GM19351 (cell line): Measurements from ENCODE around the gene IL17C.

Experiments used
- ATAC-seq: cut with Tn5 transposase; IDR thresholded peaks from one replicate; pipeline ENCODE4 v1.9.1; 2021; ENCODE audit warnings: mild to moderate bottlenecking, moderate library complexity; ENCODE audit not compliant: unreplicated experiment

IL17C gene

GRCh38 chr16:88681709-88682451 lies 43.5 kb downstream of the IL17C start:
- ATAC-seq: peak; percentile 71

- ATAC-seq: no peak
Observed at GRCh38 chr16:88684569-88685155, 46.3 kb downstream of the IL17C start.

DNA sequence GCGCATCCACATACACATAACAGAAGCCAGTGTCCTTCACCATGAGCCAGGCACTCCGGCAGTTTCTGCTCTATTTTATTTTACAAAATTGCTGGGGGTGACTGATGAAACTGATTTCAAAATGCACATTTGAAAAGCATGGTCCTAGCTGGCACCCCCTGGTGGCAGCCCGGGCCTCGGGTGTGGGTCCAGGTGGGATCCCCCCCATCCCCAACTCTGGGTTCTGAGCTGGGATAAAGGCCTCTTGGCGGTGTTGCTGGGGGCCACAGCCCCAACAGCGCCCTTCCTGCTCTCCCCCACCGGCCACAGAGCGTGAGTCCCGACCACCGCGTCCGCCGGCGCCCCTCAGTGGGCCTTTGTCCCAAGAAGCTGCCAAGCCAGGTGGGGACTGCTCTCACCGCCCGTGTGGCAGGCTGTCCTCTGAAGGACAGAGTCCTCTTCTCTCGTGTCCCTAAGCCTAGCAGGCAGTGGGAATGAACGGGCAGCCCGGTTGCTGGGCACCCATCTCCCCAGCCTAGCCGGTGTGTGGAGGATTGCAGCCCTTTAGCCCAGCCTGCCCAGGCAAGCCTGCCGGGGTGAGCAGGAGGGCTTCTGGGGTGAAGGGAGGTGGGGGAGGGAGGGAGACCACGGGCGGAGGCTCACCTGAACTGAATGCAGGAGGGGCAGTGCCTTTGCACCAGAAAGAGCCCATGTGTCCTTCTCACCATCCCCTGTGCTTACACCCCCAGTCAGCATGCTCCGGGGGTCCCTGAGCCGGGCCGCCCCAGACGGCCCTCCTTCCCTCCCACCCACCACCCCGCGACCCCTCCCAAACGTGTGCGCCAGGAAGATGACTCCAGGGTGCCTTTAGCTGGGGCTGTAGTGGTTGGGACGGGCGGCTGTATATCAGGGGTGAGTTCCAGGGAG lies 47.0 kb downstream of the IL17C start:
- ATAC-seq: no peak

DNA sequence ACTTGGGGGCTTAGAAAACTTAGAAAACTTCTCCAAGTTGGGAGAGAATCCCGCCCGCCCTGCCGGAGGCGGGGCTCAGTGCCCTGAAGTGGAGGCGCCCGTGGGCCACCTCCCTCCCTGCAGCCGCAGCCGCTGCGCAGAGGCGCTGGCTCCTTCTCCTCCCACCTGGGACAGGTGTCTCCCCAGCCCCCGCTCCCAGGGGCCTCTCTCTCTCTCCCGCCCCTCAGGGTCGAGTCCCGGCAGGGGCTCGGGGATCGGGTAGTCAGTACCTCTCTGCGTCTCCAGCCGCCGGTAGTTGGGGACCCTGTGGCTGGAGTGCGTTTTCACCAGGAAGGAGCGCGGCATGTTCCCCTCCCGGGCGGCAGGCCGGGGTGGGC lies 47.7 kb downstream of the IL17C start:
- no peak for ATAC-seq

DNA sequence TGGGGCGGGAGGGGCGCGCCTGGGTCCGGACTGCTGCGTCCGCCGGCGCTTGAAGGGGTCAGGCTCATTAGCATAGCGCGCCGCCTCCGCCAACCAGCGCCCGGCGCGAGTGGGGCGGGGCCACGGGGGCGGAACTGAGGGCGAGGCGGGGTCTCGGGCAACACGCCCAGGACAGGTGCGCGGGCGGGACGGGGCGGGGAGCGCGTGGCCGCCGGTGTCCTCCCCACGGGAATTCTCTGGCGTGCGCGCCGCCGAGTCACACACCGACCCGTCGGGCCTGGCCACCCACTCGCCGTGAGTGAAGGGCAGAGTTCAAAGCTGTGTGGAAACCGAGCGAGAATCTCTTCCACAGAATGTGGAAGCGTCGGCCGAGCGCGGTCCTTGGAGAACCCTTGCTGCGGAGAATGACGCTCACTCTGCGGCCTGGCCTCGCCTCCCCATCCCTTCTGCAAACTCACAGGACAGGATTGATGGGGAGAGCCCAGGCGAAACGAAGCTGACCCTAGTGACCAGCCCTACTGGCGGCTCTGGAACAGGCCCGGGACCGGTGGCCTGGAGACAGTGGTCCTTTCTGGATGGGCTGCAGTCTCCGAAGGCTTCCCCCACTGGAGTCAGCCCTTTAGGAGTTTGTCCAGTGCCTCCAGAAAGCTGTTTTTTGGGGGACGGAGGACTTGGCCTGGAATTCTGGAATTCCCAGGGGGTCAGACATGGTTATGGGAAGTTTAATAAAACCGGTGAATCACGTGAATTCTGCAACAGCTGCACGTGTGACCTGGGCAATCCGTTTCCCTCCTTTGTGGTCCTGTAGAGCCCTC lies 48.3 kb downstream of the IL17C start, which contains the start of gene SNAI3:
Gene SNAI3, minus strand, starts transcription at position 69 of the 815 bp plus-strand sequence. CDS start 101 bp downstream, outside the sequence.
- peak; percentile 61 for ATAC-seq

DNA sequence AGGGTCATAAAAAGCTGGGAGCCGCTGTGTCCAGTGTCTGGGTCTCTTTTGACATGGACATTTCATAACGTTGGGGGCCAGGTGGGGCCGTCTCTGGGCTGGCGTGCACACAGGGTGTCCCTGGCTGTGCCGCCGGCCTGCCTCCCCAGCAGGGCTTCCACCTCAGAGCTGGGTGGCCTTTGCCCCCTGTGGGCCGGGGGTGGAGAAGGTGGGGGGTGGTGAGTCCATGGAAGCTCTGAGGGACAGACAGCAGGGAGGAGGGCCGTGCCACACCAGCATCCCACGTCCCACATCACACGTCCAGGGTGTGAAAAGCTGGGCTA lies 48.8 kb downstream of the IL17C start:
- no peak for ATAC-seq

DNA sequence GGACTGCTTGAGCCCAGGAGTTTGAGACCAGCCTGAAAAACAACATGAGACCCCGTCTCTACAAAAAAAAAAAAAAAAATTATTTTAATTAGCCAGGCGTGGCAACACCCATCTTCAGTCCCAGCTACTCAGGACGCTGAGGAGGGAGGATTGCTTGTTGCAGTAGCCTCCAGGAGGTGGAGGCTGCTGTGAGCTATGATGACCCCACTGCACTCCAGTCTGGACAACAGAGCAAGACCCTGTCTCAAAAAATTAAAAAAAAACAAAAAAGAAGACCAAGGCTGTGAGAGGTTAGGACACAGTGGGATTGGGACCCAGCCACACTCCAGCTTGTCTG lies 49.3 kb downstream of the IL17C start:
- ATAC-seq: no peak

DNA sequence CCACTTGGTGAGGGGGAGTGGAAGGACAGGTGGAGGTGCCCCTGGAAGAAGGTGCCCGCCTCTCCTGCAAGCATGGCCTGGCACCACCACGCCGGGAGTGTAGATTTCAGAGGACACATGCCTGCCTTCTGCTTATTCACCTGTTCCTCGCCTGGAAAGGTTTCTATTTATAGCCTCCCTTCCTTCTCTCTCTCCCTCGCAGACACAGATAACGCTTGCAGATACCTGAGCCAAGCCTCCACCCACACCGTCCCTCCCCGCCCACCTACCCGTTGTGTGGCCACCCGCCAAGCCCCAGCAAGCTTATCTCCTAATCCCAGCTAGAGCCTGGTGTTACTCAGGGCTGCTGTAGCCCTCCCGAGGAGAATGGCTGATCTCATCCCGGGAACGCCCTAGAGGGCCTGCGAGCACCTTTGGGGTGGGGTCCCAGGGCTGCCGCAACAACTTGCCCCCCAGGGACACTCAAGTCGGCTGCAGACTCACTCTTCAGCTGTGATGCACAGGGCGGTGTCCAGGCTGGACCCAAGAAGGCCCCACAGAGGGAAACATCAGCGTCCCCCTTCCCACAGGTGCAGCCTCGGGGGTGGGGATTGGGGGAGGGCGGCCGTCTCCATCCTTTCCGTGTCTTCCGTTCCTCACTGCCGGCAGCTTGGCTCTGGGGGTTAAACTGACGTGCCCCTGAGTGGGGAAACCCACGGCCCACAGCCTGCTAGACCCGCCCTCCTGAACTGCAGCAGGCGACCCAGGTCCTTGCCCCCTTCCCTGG lies 49.8 kb downstream of the IL17C start:
- ATAC-seq: no peak
